Right atrium auricular region (tissue), 2 donors: ENCODE measurements around the gene GPR55. TPM values are rescaled to one million over a fixed set of nuclear protein-coding genes. Genes with fewer than 3 reads are reported as not detected.

Experiments used
- DNase-seq: peaks from one replicate; pipeline ENCODE4 v3.0.0-alpha.2; 2019; ENCODE audit warnings: low spot score
- H3K27ac ChIP-seq, 2 donors: fragments of 200-600 bp; sonication (generic); 1 replicate in 1 of 2; 2 replicates in 1 of 2; pipeline ENCODE4 v1.5.1; 2016 to 2019
- H3K27me3 ChIP-seq, 2 donors: fragments of 200-600 bp; sonication (generic); one replicate each; pipeline versions ENCODE4 v1.5.1 to v1.6.0; 2017 to 2019
- H3K36me3 ChIP-seq: fragments of 200-600 bp; sonication (generic); one replicate; pipeline ENCODE4 v1.5.1; 2016
- H3K4me1 ChIP-seq, 2 donors: fragments of 200-600 bp; sonication (generic); one replicate each; pipeline versions ENCODE4 v1.5.1 to v1.6.0; 2017 to 2019
- H3K4me3 ChIP-seq, 2 donors: fragments of 200-600 bp; sonication (generic); 1 replicate in 1 of 2; 2 replicates in 1 of 2; pipeline ENCODE4 v1.5.1; 2017 to 2019; ENCODE audit warnings: mild to moderate bottlenecking in 1 of 2, moderate library complexity in 1 of 2
- H3K9me3 ChIP-seq, 2 donors: fragments of 200-600 bp; sonication (generic); one replicate each; pipeline ENCODE4 v1.5.1; 2019
- CTCF ChIP-seq, 2 donors: fragments of 200-600 bp; sonication (generic); IDR thresholded peaks; one replicate each; pipeline ENCODE4 v1.5.1; 2019; ENCODE audit warnings: antibody characterized with exemption in 2 of 2
- total RNA-seq, 2 donors: library from RNA; depleted of rRNA; stranded (reverse); fragments of >200 nt; gene quantifications; one replicate each; pipeline ENCODE4 v1.1.0, GENCODE V29; 2016

GPR55 gene
- total RNA-seq, 2 donors from 2014 or later = not detected

DNA sequence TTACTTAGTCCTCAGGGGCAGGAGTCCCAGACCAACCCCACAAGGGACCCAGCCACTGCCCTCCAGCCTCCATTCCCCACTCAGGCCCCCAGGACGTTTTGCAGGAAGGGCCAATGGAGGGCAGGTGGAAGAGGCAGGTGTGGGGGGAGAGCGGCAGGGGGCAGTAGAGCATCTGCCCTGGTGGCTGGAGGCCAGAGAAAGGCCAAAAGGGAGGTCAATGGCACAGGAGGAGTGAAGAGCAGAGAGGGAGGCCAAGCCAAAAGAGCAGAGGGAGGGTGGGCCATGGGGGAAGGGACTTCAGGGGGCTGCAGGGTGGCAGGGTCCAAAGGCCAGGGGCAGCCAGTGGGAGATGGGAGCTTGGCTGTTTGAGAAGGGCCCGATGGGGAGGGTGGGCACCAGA, 17.3 kb upstream of the GPR55 start:
- H3K27ac ChIP-seq = no peak overlapping the region
- H3K36me3 ChIP-seq = no peaks in the 10 kb centered on the region
- no peaks in the 10 kb centered on the region for H3K4me1 ChIP-seq
- no peaks in the 10 kb centered on the region for H3K27me3 ChIP-seq
- no peak overlapping the region for H3K4me3 ChIP-seq
- H3K9me3 ChIP-seq = no peaks in the 10 kb centered on the region
- no peak for TF ChIP-seq CTCF (IDR thresholded peaks at IDR 0.05)
- no peak for DNase-seq

DNA sequence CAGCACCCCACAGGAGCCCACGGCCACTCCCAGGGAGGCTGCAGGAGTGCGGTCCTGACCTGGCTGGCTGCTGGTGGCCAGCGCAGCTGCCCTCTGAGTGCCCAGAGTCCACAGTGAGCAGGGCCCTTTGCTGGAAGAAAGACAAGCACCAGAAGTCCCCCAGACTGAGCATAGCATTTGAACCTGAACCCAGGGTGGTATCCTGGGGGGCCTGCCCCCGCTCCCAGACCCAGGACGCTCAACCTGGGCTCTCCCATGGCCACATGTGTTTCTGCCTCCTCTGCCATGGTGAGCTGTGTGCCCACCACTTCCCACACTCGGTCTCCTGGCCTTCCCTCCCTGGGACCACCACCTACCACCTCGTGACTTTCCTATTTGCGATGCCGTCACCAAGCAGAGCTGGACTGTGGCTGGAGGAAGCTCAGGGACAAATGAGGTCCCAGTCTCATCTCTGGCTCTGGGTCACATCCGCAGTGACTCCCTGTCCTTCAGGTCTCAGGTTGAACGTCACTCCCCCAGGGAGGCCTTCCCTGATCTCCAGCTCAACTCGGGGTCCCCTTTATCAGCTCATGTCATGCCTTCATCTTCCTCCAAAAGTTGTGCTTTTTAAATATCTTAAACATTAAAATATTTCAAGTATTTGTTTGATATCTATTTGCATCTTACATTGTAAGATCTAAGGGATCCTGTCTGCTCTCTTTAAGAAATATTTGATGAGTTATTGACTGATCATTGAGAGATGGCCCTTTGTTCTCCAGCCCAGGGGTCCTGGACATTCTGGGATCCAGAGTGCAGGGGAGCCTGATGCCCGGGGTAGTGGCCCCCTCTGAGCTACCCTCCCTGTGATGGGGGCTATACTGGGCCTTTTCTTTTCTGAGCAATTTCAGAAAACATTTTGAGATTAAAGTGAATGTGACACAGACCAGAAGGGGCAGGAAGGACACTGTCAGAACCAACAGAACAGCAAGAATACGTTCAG, 16.4 kb upstream of the GPR55 start:
- no peaks in the 10 kb centered on the region for H3K9me3 ChIP-seq
- DNase-seq = peak; percentile 52
- H3K36me3 ChIP-seq = no peaks in the 10 kb centered on the region
- H3K27me3 ChIP-seq = no peaks in the 10 kb centered on the region
- no peaks in the 10 kb centered on the region for H3K4me1 ChIP-seq
- H3K4me3 ChIP-seq = no peak overlapping the region
- no peak for TF ChIP-seq CTCF (IDR thresholded peaks at IDR 0.05)
- no peak overlapping the region for H3K27ac ChIP-seq

- H3K4me3 ChIP-seq = no peak overlapping the region
- H3K27ac ChIP-seq = no peak overlapping the region
- no peaks in the 10 kb centered on the region for H3K9me3 ChIP-seq
- H3K4me1 ChIP-seq = no peaks in the 10 kb centered on the region
- H3K27me3 ChIP-seq = no peaks in the 10 kb centered on the region
- H3K36me3 ChIP-seq = no peaks in the 10 kb centered on the region
- TF ChIP-seq CTCF (IDR thresholded peaks at IDR 0.05) = no peak
- no peak for DNase-seq
Measured at GRCh38 chr2:230940471-230940815, 15.4 kb upstream of the GPR55 start.

- TF ChIP-seq CTCF (IDR thresholded peaks at IDR 0.05) = no peak
- Histone ChIP-seq H3K9me3 (no peaks in the 10 kb centered on the region), H3K27me3 (no peaks in the 10 kb centered on the region), H3K27ac (no peak overlapping the region), H3K4me1 (no peaks in the 10 kb centered on the region), H3K36me3 (no peaks in the 10 kb centered on the region), H3K4me3 (no peak overlapping the region)
- DNase-seq = peak; percentile 34
Measured at GRCh38 chr2:230939691-230940470, 14.8 kb upstream of the GPR55 start.

GRCh38 chr2:230939066-230939591, 14.1 kb upstream of the GPR55 start:
- no peak overlapping the region for H3K4me3 ChIP-seq
- no peaks in the 10 kb centered on the region for H3K4me1 ChIP-seq
- H3K27ac ChIP-seq = no peak overlapping the region
- no peaks in the 10 kb centered on the region for H3K9me3 ChIP-seq
- TF ChIP-seq CTCF (IDR thresholded peaks at IDR 0.05) = no peak
- H3K36me3 ChIP-seq = no peaks in the 10 kb centered on the region
- no peak for DNase-seq
- H3K27me3 ChIP-seq = no peaks in the 10 kb centered on the region
